Measurements from ENCODE around the gene DUSP22. TPM values are rescaled to one million over a fixed set of nuclear protein-coding genes. Genes with fewer than 3 reads are reported as not detected.
"Not testable (repeated sequence)": the region's sequence is repeated elsewhere in the genome, so short reads cannot be mapped to it uniquely, and the experiment has no call there.

The DUSP22 gene
- total RNA-seq, 4 donors from 2014 or later, result 53.2 to 89.8 (median 73.7) TPM

GRCh38 chr6:374956-375355 lies 82.7 kb downstream of the DUSP22 start:
- 82 to 83% methylated on average over 8 of the region's 8 CpGs for WGBS, 2 donors
- DNase-seq (ENCODE audit: low spot score in 2 of 2), result no peak

GRCh38 chr6:376827-377640 lies 84.7 kb downstream of the DUSP22 start:
- Histone ChIP-seq H3K27ac (no peak overlapping the region), H3K9me3 (peaks cover 0 to 11% (median 0%) of the 10 kb centered on the region in 4 donors), H3K36me3 (no peaks in the 10 kb centered on the region), H3K4me3 (no peak overlapping the region), H3K4me1 (no peaks in the 10 kb centered on the region), H3K27me3 (peaks cover 0 to 43% of the 10 kb centered on the region in 2 donors)
- WGBS, 2 donors, result 73 to 79% methylated on average over 10 of the region's 10 CpGs
- TF ChIP-seq POLR2A (IDR thresholded peaks at IDR 0.05), result no peak
- TF ChIP-seq EP300 (IDR thresholded peaks at IDR 0.05), result no peak
- TF ChIP-seq CTCF (IDR thresholded peaks at IDR 0.05), result no peak
- no peak for DNase-seq (ENCODE audit: low spot score in 2 of 2)

More at GRCh38 chr6:374956-375355, 82.7 kb downstream of the DUSP22 start:
- Histone ChIP-seq H3K27me3 (peaks cover 0 to 35% of the 10 kb centered on the region in 2 donors), H3K4me3 (no peak overlapping the region), H3K9me3 (peaks cover 0 to 11% (median 0%) of the 10 kb centered on the region in 4 donors), H3K4me1 (no peaks in the 10 kb centered on the region), H3K36me3 (no peaks in the 10 kb centered on the region), H3K27ac (no peak overlapping the region)
- TF ChIP-seq CTCF (IDR thresholded peaks at IDR 0.05) (no peak), POLR2A (IDR thresholded peaks at IDR 0.05) (no peak), EP300 (IDR thresholded peaks at IDR 0.05) (no peak)

- Histone ChIP-seq H3K9me3 (peaks cover 0 to 11% (median 0%) of the 10 kb centered on the region in 4 donors), H3K27me3 (peaks cover 0 to 39% of the 10 kb centered on the region in 2 donors)
- 83 to 85% methylated on average over 13 of the region's 13 CpGs for WGBS, 2 donors
- H3K36me3 ChIP-seq; H3K27ac ChIP-seq; DNase-seq (ENCODE audit: low spot score in 2 of 2); H3K4me1 ChIP-seq; H3K4me3 ChIP-seq: not testable (repeated sequence)
These were observed 85.3 kb downstream of the DUSP22 start for GRCh38 chr6:377641-378020.

GRCh38 chr6:378090-378957 lies 86.0 kb downstream of the DUSP22 start:
- 85% methylated on average over 24 of the region's 24 CpGs for WGBS, 2 donors
- no peak for DNase-seq (ENCODE audit: low spot score in 2 of 2)
- Histone ChIP-seq H3K4me3 (no peak overlapping the region), H3K4me1 (no peaks in the 10 kb centered on the region), H3K9me3 (peaks cover 0 to 11% (median 0%) of the 10 kb centered on the region in 4 donors), H3K27ac (no peak overlapping the region), H3K36me3 (no peaks in the 10 kb centered on the region), H3K27me3 (peaks cover 0 to 39% of the 10 kb centered on the region in 2 donors)
- TF ChIP-seq CTCF (IDR thresholded peaks at IDR 0.05), result no peak
- TF ChIP-seq POLR2A (IDR thresholded peaks at IDR 0.05), result no peak
- no peak for TF ChIP-seq EP300 (IDR thresholded peaks at IDR 0.05)

- Histone ChIP-seq H3K27ac (no peak overlapping the region), H3K4me1 (no peaks in the 10 kb centered on the region), H3K4me3 (no peak overlapping the region), H3K36me3 (no peaks in the 10 kb centered on the region), H3K9me3 (peaks cover 0 to 11% (median 0%) of the 10 kb centered on the region in 4 donors), H3K27me3 (peaks cover 0 to 43% of the 10 kb centered on the region in 2 donors)
- no peak for DNase-seq (ENCODE audit: low spot score in 2 of 2)
- TF ChIP-seq CTCF (IDR thresholded peaks at IDR 0.05), result no peak
- TF ChIP-seq POLR2A (IDR thresholded peaks at IDR 0.05), result no peak
- no peak for TF ChIP-seq EP300 (IDR thresholded peaks at IDR 0.05)
- WGBS, 2 donors, result 77 to 80% methylated on average over 11 of the region's 11 CpGs
These were observed 86.7 kb downstream of the DUSP22 start for GRCh38 chr6:378958-379409.

Measured in tibial nerve (tissue), 4 donors.